Neutrophil (primary cell): ENCODE data around the gene MPHOSPH8.
"Not testable (repeated sequence)": the region's sequence is repeated elsewhere in the genome, so short reads cannot be mapped to it uniquely, and the experiment has no call there.

Source experiments
- H3K27ac ChIP-seq: fragments of 200-600 bp; sonication (generic); 2 replicates; pipeline ENCODE4 v1.5.1; 2016; ENCODE audit warnings: mild to moderate bottlenecking, moderate library complexity
- H3K27me3 ChIP-seq: fragments of 200-600 bp; sonication (generic); 2 replicates; pipeline ENCODE4 v1.6.0; 2016; ENCODE audit warnings: mild to moderate bottlenecking
- H3K36me3 ChIP-seq: fragments of 200-600 bp; sonication (generic); 2 replicates; pipeline ENCODE4 v1.5.1; 2017
- H3K4me1 ChIP-seq, 2 experiments: fragments of 200-600 bp in 1 of 2; sonication (generic) in 1 of 2; 1 replicate in 1 of 2; 2 replicates in 1 of 2; pipeline versions ENCODE4 v1.5.1 to v1.6.1; 2013 to 2016; ENCODE audit warnings: low read depth in 1 of 2, low read length in 1 of 2, mild to moderate bottlenecking in 1 of 2, moderate library complexity in 1 of 2; ENCODE audit not compliant: control insufficient read depth in 1 of 2, insufficient read depth in 1 of 2
- H3K4me3 ChIP-seq, 2 experiments: fragments of 200-600 bp in 1 of 2; sonication (generic) in 1 of 2; 1 replicate in 1 of 2; 2 replicates in 1 of 2; pipeline ENCODE4 v1.5.1; 2013 to 2016; ENCODE audit warnings: low read depth in 1 of 2, low read length in 1 of 2, mild to moderate bottlenecking in 1 of 2, moderate library complexity in 1 of 2
- H3K9me3 ChIP-seq: fragments of 200-600 bp; sonication (generic); 2 replicates; pipeline ENCODE4 v1.5.1; 2016
- CTCF ChIP-seq: fragments of 200-600 bp; sonication (generic); IDR thresholded peaks from 2 replicates; pipeline ENCODE4 v1.5.1; 2016; ENCODE audit warnings: antibody characterized with exemption

MPHOSPH8 gene

GRCh38 chr13:19685034-19685433 is 51.6 kb downstream of the MPHOSPH8 start:
- H3K36me3 ChIP-seq = peaks cover 11% of the 10 kb centered on the region

GRCh38 chr13:19685437-19685836 is 52.0 kb downstream of the MPHOSPH8 start:
- no peak overlapping the region for H3K27ac ChIP-seq
- H3K9me3 ChIP-seq = no peaks in the 10 kb centered on the region
- H3K36me3 ChIP-seq = peaks cover 11% of the 10 kb centered on the region
- no peak for TF ChIP-seq CTCF
- peaks cover 10% of the 10 kb centered on the region in 2 experiments for H3K4me1 ChIP-seq
- no peaks in the 10 kb centered on the region for H3K27me3 ChIP-seq
- H3K4me3 ChIP-seq = no peak overlapping the region

More at GRCh38 chr13:19685034-19685433, 51.6 kb downstream of the MPHOSPH8 start:
- H3K4me3 ChIP-seq = no peak overlapping the region
- no peaks in the 10 kb centered on the region for H3K27me3 ChIP-seq
- no peaks in the 10 kb centered on the region for H3K9me3 ChIP-seq
- TF ChIP-seq CTCF = no peak
- peaks cover 10% of the 10 kb centered on the region in 2 experiments for H3K4me1 ChIP-seq
- H3K27ac ChIP-seq = no peak overlapping the region

GRCh38 chr13:19691447-19691846 is 58.0 kb downstream of the MPHOSPH8 start:
- H3K9me3 ChIP-seq, H3K27me3 ChIP-seq, H3K27ac ChIP-seq: not testable (repeated sequence)

GRCh38 chr13:19695428-19695827 is 62.0 kb downstream of the MPHOSPH8 start:
- Histone ChIP-seq H3K27me3 (no peaks in the 10 kb centered on the region), H3K4me1 (no peaks in the 10 kb centered on the region), H3K9me3 (no peaks in the 10 kb centered on the region), H3K27ac (no peak overlapping the region), H3K4me3 (no peak overlapping the region), H3K36me3 (peaks cover 10% of the 10 kb centered on the region)
- TF ChIP-seq CTCF = no peak

More at GRCh38 chr13:19691447-19691846, 58.0 kb downstream of the MPHOSPH8 start:
- peaks cover 17% of the 10 kb centered on the region for H3K36me3 ChIP-seq
- not testable (repeated sequence) for H3K4me3 ChIP-seq, H3K4me1 ChIP-seq

- Histone ChIP-seq H3K9me3 (no peaks in the 10 kb centered on the region), H3K4me1 (no peaks in the 10 kb centered on the region), H3K4me3 (no peak overlapping the region), H3K36me3 (peaks cover 10% of the 10 kb centered on the region), H3K27ac (no peak overlapping the region), H3K27me3 (no peaks in the 10 kb centered on the region)
- TF ChIP-seq CTCF = no peak
Measured at GRCh38 chr13:19695829-19696228, 62.4 kb downstream of the MPHOSPH8 start.

- not testable (repeated sequence) for H3K4me1 ChIP-seq, H3K4me3 ChIP-seq
Measured at GRCh38 chr13:19700963-19701362, 67.5 kb downstream of the MPHOSPH8 start.

GRCh38 chr13:19701619-19702018 is 68.2 kb downstream of the MPHOSPH8 start:
- not testable (repeated sequence) for H3K36me3 ChIP-seq, H3K4me1 ChIP-seq, H3K9me3 ChIP-seq, H3K27ac ChIP-seq, H3K4me3 ChIP-seq, H3K27me3 ChIP-seq

More at GRCh38 chr13:19700963-19701362, 67.5 kb downstream of the MPHOSPH8 start:
- H3K36me3 ChIP-seq, H3K9me3 ChIP-seq, H3K27ac ChIP-seq, H3K27me3 ChIP-seq: not testable (repeated sequence)

GRCh38 chr13:19704256-19704655 is 70.8 kb downstream of the MPHOSPH8 start:
- not testable (repeated sequence) for H3K4me3 ChIP-seq, H3K27me3 ChIP-seq, H3K27ac ChIP-seq, H3K4me1 ChIP-seq, H3K9me3 ChIP-seq, H3K36me3 ChIP-seq

- H3K4me1 ChIP-seq, H3K27me3 ChIP-seq, H3K27ac ChIP-seq, H3K36me3 ChIP-seq, H3K9me3 ChIP-seq, H3K4me3 ChIP-seq: not testable (repeated sequence)
Measured at GRCh38 chr13:19709039-19709438, 75.6 kb downstream of the MPHOSPH8 start.

GRCh38 chr13:19709782-19710181 is 76.3 kb downstream of the MPHOSPH8 start:
- not testable (repeated sequence) for H3K9me3 ChIP-seq, H3K4me3 ChIP-seq, H3K36me3 ChIP-seq, H3K4me1 ChIP-seq, H3K27ac ChIP-seq, H3K27me3 ChIP-seq
